Epithelial cell of prostate (primary cell): Measurements from ENCODE around the gene PMPCA.
"Not testable (repeated sequence)": the region's sequence is repeated elsewhere in the genome, so short reads cannot be mapped to it uniquely, and the experiment has no call there.

Experiments
- DNase-seq: peaks from one replicate; pipeline ENCODE4 v3.0.0-alpha.2; 2011; ENCODE audit warnings: low read depth, low spot score
- H3K27ac ChIP-seq: fragments of 450-650 bp; 2 replicates; pipeline ENCODE4 v1.5.1; 2017; ENCODE audit warnings: mild to moderate bottlenecking

Gene PMPCA

GRCh38 chr9:136392538-136393449 is 17.7 kb upstream of the PMPCA start:
- no peak overlapping the region for H3K27ac ChIP-seq
- no peak for DNase-seq

GRCh38 chr9:136393531-136393930 is 16.9 kb upstream of the PMPCA start:
- H3K27ac ChIP-seq = no peak overlapping the region
- no peak for DNase-seq

GRCh38 chr9:136394312-136395019 is 16.0 kb upstream of the PMPCA start:
- no peak overlapping the region for H3K27ac ChIP-seq
- no peak for DNase-seq

GRCh38 chr9:136395020-136395340 is 15.5 kb upstream of the PMPCA start:
- no peak for DNase-seq
- H3K27ac ChIP-seq = no peak overlapping the region

DNA sequence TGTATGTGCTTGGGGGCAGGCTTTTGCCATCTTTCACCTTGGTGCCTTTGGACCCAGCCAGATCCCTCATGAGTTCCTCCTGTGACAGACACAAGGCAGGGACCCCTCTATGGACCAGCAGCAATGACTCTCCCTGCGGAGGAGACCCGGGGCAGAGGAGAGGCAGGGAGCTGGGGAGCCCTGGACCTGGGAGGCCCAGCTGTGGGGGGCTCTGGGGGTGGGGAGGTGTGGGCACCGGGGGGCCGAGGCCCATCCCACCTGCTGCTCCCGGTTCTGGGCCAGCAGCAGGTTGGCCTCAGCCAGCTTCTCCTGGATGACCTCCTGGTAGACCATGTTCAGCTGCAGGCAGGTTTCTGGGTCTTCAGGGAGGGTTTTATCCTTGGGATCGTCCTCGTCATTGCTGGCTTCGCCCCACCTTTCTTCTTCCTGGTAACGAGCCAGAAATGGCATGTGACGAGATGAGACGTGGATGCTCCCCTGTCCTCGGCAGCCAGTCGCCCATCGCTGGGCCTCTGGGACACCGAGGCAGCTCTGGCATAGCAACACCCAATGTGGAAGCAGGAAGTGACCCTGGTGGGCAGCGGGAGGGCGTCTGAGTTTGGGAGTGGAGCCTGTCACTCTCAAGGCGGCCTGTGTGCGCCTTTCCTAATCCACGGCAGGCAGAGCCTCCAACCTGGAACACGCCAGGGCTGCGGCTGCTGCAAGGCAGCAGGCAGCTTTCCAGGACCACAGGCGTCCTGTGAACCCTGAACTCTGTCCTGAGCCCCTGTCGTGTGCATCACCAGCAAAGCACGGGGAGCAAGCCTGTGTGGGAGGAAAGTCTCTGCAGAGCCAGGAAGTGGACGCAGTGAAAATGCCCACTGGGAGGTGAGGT is 14.9 kb upstream of the PMPCA start:
- no peak for DNase-seq
- no peak overlapping the region for H3K27ac ChIP-seq

DNA sequence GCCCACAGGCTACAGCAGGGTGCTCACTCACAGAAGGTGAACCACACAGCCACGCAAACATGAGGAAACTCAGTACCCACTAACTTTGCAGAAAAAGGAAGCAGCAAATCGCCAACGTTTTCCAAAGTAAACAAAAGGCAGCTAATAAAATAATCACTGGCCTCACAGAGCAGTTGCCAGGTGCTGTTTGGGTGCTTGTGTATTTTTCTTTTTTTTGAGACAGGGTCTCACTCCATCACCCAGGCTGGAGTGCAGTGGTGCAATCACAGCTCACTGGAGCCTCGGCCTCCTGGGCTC is 14.3 kb upstream of the PMPCA start:
- no peak for DNase-seq

DNA sequence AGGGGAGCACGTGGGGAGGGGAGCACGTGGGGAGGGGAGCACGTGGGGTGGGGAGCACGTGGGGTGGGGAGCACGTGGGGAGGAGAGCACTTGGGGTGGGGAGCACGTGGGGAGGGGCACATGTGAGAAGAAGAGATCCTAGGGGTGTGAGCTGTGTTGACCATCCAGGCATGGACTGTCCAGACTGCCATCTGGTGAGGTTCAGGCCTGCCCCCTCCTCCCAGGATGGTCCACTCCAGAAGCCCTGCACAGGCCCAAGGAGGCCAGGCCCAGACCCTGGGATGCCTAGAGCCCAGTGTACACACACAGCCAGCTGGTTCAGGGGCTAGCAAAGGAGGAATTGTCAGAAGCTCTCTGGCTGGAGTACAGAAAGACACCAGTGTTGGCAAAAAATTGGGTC is 12.8 kb upstream of the PMPCA start:
- DNase-seq = no peak
- no peak overlapping the region for H3K27ac ChIP-seq

More for the DNA sequence above, 14.3 kb upstream of the PMPCA start:
- H3K27ac ChIP-seq = no peak overlapping the region

- H3K27ac ChIP-seq = no peak overlapping the region
- DNase-seq = no peak
These were observed 12.2 kb upstream of the PMPCA start for GRCh38 chr9:136398286-136398685.

DNA sequence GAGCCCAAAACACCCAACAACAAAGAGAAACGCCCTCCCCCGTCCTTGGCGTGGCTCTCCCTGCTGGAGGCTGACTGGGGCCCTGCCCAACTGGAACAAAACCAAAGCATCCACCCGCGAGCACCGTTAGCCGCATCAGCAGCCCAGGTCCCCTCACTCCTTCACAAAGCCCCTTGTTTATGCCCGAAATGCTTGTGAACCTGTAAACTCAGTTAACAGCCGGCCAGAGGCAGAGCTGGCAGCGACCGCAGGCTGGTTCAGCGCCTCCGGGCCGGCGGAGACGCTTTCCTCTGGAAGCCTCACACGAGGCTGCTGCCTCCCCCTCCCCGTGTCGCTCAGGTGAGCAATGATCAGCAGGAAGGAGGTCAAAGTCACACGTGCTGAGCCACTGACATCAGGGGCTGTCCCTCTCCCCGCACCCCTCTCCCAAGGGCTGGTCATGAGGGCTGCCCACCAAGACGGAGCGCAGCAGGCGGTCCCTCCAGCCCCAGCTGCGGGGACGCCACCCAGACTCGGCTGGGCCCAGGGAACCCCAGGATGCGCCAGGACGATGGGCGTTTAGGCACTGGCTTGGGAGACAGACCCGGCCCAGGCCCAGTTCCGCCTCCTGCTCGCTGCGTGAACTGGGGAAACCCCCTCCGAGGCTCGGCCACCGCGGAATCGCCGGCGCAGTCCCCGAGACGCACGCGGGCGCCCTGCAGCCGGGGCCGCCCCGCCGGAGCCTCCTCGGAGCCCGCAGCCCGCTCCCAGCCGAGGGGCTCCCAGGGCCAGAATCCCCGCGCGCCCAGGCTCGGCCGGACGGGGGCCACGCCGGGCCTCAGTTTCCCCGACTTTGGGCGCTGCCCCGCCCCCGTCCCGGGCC is 11.1 kb upstream of the PMPCA start:
- H3K27ac ChIP-seq = peak overlapping the region; percentile 26
- DNase-seq = no peak

GRCh38 chr9:136400038-136400834 is 10.2 kb upstream of the PMPCA start, which contains the start of gene SNAPC4:
Gene SNAPC4, minus strand, starts transcription at chr9:136400170. Its CDS starts 1,742 bp downstream, at chr9:136398428.
- H3K27ac ChIP-seq = peak within 1 kb of the TSS; percentile 26
- DNase-seq = peak; percentile 36

- H3K27ac ChIP-seq = no peak overlapping the region
- DNase-seq = no peak
These were observed 9.1 kb upstream of the PMPCA start for GRCh38 chr9:136401173-136401922.

- no peak for DNase-seq
- H3K27ac ChIP-seq = no peak overlapping the region
These were observed 8.4 kb upstream of the PMPCA start for GRCh38 chr9:136402067-136402466.

- no peak overlapping the region for H3K27ac ChIP-seq
- DNase-seq = no peak
These were observed 6.9 kb upstream of the PMPCA start for GRCh38 chr9:136403538-136403914.

DNA sequence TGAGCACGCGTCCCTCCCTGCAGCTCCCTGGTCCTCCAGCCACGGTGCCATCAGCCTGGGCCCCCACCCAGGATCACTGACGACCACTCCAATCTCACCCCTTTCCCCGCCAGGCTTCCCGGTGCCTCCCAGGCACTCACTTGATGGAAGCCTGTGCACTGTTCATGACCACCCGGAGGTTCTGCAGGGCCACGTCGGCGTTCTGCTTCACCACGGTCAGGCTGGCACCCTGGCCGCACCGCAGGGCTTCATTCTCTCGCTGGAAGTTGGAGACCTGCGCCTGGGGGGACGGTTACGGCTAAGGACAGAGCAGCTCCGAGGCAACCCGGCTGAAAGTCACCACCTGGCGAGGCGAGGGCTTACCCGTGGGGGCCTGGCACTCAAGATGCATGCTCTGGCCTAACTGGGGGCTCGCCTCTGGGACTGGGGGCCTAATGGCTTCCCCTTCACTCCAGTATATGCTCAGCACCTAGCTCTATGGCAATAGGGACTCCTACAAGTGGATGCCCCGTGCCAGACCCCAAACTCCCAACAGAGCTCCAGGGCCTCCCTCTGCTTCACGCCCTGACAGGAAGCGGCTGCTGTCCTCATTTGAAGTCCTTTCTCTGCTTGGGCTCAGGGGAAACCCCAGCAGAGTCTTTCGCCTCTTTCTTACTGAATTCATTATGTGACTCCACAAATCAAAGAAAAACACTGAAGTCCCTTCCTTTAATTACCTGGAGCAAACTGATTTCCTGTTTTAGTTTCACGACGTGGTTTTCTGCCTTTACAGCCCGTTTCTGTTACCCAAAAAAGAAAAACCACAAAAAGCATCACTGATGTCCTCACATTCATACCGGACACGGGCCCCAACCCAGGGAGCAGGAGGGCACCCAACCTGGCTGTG is 6.3 kb upstream of the PMPCA start:
- no peak for DNase-seq
- no peak overlapping the region for H3K27ac ChIP-seq

DNA sequence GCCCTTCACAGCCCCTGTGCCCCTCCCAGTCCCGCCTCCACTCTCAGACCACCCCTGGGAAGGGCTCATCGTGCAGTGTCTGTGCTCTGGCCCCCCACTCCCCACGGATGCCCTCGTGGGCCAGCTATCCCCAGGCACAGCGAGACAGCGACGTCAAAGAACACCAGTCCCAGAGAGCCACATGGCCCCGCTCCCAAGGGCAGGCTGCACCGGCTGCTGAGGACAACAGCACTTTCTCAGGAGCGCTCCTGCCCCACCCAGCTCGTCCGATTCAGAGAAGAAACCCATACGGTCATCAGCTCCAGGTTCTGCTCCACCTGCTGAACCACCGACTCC is 5.7 kb upstream of the PMPCA start:
- no peak for DNase-seq
- no peak overlapping the region for H3K27ac ChIP-seq

DNA sequence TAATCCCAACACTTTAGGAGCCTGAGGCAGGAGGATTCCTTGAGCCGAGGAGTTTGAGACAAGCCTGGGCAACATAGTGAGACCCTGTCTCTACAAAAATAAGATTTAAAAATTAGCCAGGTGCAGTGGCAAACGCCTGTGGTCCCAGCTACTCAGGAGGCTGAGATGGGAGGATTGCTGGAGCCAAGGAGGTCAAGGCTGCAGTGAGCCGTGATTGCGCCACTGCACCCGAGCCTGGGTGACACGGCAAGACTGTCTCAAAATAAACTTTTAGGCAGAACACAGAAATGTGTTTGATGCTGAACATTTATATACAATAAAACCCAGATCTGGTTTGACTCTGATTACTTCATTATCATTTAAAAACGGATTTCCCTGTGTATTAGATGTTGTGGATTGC is 5.0 kb upstream of the PMPCA start:
- H3K27ac ChIP-seq = no peak overlapping the region

DNA sequence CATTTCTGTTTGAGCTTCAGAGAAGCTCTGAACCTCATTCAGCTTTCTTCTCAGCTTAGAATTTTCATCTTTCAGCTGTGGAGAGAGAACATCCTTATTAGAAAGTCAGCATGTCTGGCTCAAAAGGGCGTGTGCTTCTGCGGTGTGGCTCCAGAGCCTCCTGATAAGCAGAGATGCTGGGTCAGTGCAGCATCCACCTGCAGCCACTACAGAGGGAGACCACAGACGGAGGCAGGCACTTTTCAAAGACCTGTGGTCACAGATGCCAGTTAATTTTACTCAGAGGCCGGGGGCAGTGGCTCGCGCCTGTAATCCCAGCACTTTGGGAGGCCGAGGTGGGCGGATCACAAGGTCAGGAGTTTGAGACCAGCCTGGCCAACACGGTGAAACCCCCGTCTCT is 4.6 kb upstream of the PMPCA start:
- not testable (repeated sequence) for DNase-seq, H3K27ac ChIP-seq

More for the DNA sequence above, 5.0 kb upstream of the PMPCA start:
- no peak for DNase-seq

- DNase-seq, H3K27ac ChIP-seq: not testable (repeated sequence)
These were observed 3.4 kb upstream of the PMPCA start for GRCh38 chr9:136407061-136407460.
